GM12878 (cell line): ENCODE results near the gene MICALL2. TPM values are rescaled to one million over a fixed set of nuclear protein-coding genes. Genes with fewer than 3 reads are reported as not detected.

Source experiments
- ATAC-seq: fragments of 200-7000 bp; cut with Tn5 transposase; 3 replicates; pipeline ENCODE4 v1.9.1; 2020; ENCODE audit warnings: mild to moderate bottlenecking, moderate library complexity
- BruUV-seq: library from RNA; stranded (reverse); fragments of 400-500 nt; replicated peaks from 2 replicates; lab custom pipeline; 2021; lab: Mats Ljungman, UMichigan
- CTCF ChIA-PET: fragments of 300-600 bp; sonication (Branson Sonifier 250); formaldehyde crosslinking; extraction: SDS; loops from one replicate; lab custom pipeline; 2021; ENCODE audit warnings: inconsistent platforms; lab: Yijun Ruan, JAX
- POLR2A ChIA-PET: fragments of 350-600 bp; formaldehyde crosslinking; extraction: SDS; loops from one replicate; lab custom pipeline; 2021; ENCODE audit warnings: inconsistent platforms; lab: Charles Lee
- RAD21 ChIA-PET: fragments of 300-600 bp; sonication (Branson Sonifier 250); formaldehyde crosslinking; loops from one replicate; lab custom pipeline; 2023; ENCODE audit warnings: antibody characterized with exemption; ENCODE audit not compliant: unreplicated experiment; lab: Charles Lee
- SMC1A ChIA-PET: fragments of 300-600 bp; sonication (Branson Sonifier 250); formaldehyde crosslinking; loops from one replicate; lab custom pipeline; 2023; ENCODE audit not compliant: unreplicated experiment, uncharacterized antibody; lab: Charles Lee
- DNase-seq: peaks from one replicate; pipeline ENCODE4 v3.0.0-alpha.2; 2011; ENCODE audit warnings: low read depth, low spot score
- FAIRE-seq: peaks from 3 replicates; lab custom pipeline; 2011; peaks lifted over from hg19 to GRCh38; lab: Jason Lieb, UNC
- H2AFZ ChIP-seq: 2 replicates; pipeline ENCODE4 v1.6.0; 2011; ENCODE audit warnings: low read depth, low read length, control low read depth; ENCODE audit not compliant: control insufficient read depth
- H3K27ac ChIP-seq: 2 replicates; pipeline ENCODE4 v1.5.1; 2011; ENCODE audit warnings: control low read depth; ENCODE audit not compliant: control insufficient read depth, insufficient read depth
- H3K27me3 ChIP-seq, 2 experiments: replicated peaks in 1 of 2; 2 replicates each; pipeline versions ENCODE4 v1.6.0 to v1.6.1; 2011; ENCODE audit warnings: low read length in 1 of 2; ENCODE audit not compliant: control insufficient read depth in 2 of 2, insufficient read depth in 2 of 2
- H3K36me3 ChIP-seq, 2 experiments: 2 replicates each; pipeline ENCODE4 v1.5.1; 2011; ENCODE audit warnings: low read length in 1 of 2; ENCODE audit not compliant: control insufficient read depth in 2 of 2, insufficient read depth in 2 of 2
- H3K4me1 ChIP-seq: 2 replicates; pipeline ENCODE4 v1.6.1; 2011; ENCODE audit warnings: mild to moderate bottlenecking, low read length, moderate library complexity, mixed read lengths; ENCODE audit not compliant: control insufficient read depth, insufficient read depth
- H3K4me2 ChIP-seq: 2 replicates; pipeline ENCODE4 v1.6.0; 2011; ENCODE audit warnings: control low read depth; ENCODE audit not compliant: control insufficient read depth, insufficient read depth
- H3K4me3 ChIP-seq: fragments of 200-600 bp; sonication (generic); 2 replicates; pipeline ENCODE4 v1.5.1; 2016
- H3K79me2 ChIP-seq: 2 replicates; pipeline ENCODE4 v1.6.0; 2011; ENCODE audit warnings: low read length; ENCODE audit not compliant: control insufficient read depth, insufficient read depth
- H3K9ac ChIP-seq: 2 replicates; pipeline ENCODE4 v1.8.0; 2011; ENCODE audit warnings: low read length, control low read depth, mixed read lengths; ENCODE audit not compliant: control insufficient read depth, insufficient read depth
- H3K9me3 ChIP-seq: replicated peaks from 3 replicates; pipeline ENCODE4 v1.5.1; 2011; ENCODE audit warnings: mild to moderate bottlenecking, low read length; ENCODE audit not compliant: control insufficient read depth, insufficient read depth
- H4K20me1 ChIP-seq: 2 replicates; pipeline ENCODE4 v1.6.0; 2011; ENCODE audit not compliant: control insufficient read depth, insufficient read depth
- CBX3 ChIP-seq: fragments of 200-600 bp; sonication (generic); IDR thresholded peaks from 2 replicates; pipeline ENCODE4 v1.6.1; 2016; ENCODE audit warnings: low read depth, borderline replicate concordance
- CEBPB ChIP-seq, 2 experiments: fragments of 150-350 bp in 1 of 2; IDR thresholded peaks; 2 replicates each; pipeline ENCODE4 v1.6.1; 2012 to 2014; ENCODE audit warnings: low read depth in 2 of 2, low read length in 2 of 2, borderline replicate concordance in 1 of 2, inconsistent platforms in 1 of 2
- CHD2 ChIP-seq: IDR thresholded peaks from 2 replicates; pipeline ENCODE4 v1.6.1; 2011; ENCODE audit warnings: low read depth, low read length, improper control_type of control experiment, borderline replicate concordance
- CREB1 ChIP-seq: IDR thresholded peaks from 2 replicates; pipeline ENCODE4 v1.6.1; 2012; ENCODE audit warnings: low read depth, mild to moderate bottlenecking, inconsistent platforms
- CREM ChIP-seq: IDR thresholded peaks from 2 replicates; pipeline ENCODE4 v1.6.1; 2014; ENCODE audit warnings: antibody characterized with exemption, low read depth
- EZH2 ChIP-seq: IDR thresholded peaks from 2 replicates; pipeline ENCODE4 v1.6.1; 2012; ENCODE audit warnings: low read depth, mild to moderate bottlenecking, control low read depth, inconsistent platforms, low read length, borderline replicate concordance; ENCODE audit not compliant: control insufficient read depth
- RBBP5 ChIP-seq: fragments of 200-600 bp; sonication (generic); conservative IDR thresholded peaks from 2 replicates; pipeline ENCODE4 v1.6.1; 2016
- SIN3A ChIP-seq: IDR thresholded peaks from 2 replicates; pipeline ENCODE4 v1.6.1; 2012; ENCODE audit warnings: low read depth, low read length, improper control_type of control experiment
- SIX5 ChIP-seq: IDR thresholded peaks from 2 replicates; pipeline ENCODE4 v1.6.1; 2011; ENCODE audit warnings: mild to moderate bottlenecking, low read depth, low read length, moderate library complexity; ENCODE audit not compliant: severe bottlenecking
- SMAD1 ChIP-seq: fragments of 450-650 bp; IDR thresholded peaks from 2 replicates; pipeline ENCODE4 v1.6.1; 2018; ENCODE audit warnings: mild to moderate bottlenecking, low read depth; ENCODE audit not compliant: partially characterized antibody
- SREBF1 ChIP-seq: IDR thresholded peaks from 2 replicates; pipeline ENCODE4 v1.6.1; 2012; ENCODE audit warnings: mild to moderate bottlenecking, low read length
- SRF ChIP-seq, 2 experiments: IDR thresholded peaks; 2 replicates each; pipeline ENCODE4 v1.6.1; 2011; ENCODE audit warnings: low read depth in 2 of 2, low read length in 2 of 2, mild to moderate bottlenecking in 1 of 2, moderate library complexity in 1 of 2
- STAT1 ChIP-seq: fragments of 450-650 bp; conservative IDR thresholded peaks from 2 replicates; pipeline ENCODE4 v1.6.1; 2014; ENCODE audit warnings: antibody characterized with exemption, mild to moderate bottlenecking
- TCF3 ChIP-seq: IDR thresholded peaks from 2 replicates; pipeline ENCODE4 v1.6.1; 2012; ENCODE audit warnings: low read depth, mild to moderate bottlenecking, low read length, borderline replicate concordance; ENCODE audit not compliant: insufficient read depth
- ZBED1 ChIP-seq: IDR thresholded peaks from 2 replicates; pipeline ENCODE4 v1.6.1; 2016; ENCODE audit warnings: borderline replicate concordance
- ZBTB40 ChIP-seq: fragments of 450-650 bp; IDR thresholded peaks from 2 replicates; pipeline ENCODE4 v1.6.1; 2016; ENCODE audit warnings: mild to moderate bottlenecking, moderate library complexity, borderline replicate concordance
- ZNF592 ChIP-seq: fragments of 450-650 bp; IDR thresholded peaks from 2 replicates; pipeline ENCODE4 v1.6.1; 2017; ENCODE audit warnings: mild to moderate bottlenecking, moderate library complexity
- WGBS: methylation state at CpG from one replicate; pipeline ENCODE4 v1.1.6; 2016; ENCODE audit warnings: low lambda C conversion rate; ENCODE audit not compliant: insufficient replicate concordance, insufficient coverage; ENCODE audit errors: missing lambda C conversion rate; 5-methylcytosine and 5-hydroxymethylcytosine counted together
- in situ Hi-C: fragments of 300-500 bp; cut with MboI; formaldehyde crosslinking; loops from 9 replicates; pipeline ENCODE4 v1.14.3; 2018; ENCODE audit warnings: mixed read lengths
- intact Hi-C: fragments of 100-400 bp; cut with micrococcal nuclease; formaldehyde crosslinking; loops from one replicate; pipeline ENCODE4 v1.14.2; 2022; ENCODE audit not compliant: unreplicated experiment
- polyA plus RNA-seq, 11 experiments: library from polyadenylated mRNA; depleted of rRNA in 4 of 11; unstranded in 6 of 11; stranded (reverse) in 5 of 11; fragments of >200 nt; fragmentation: Nextera tagmentation in 4 of 11; fragmentation: Illumina TruSeq in 1 of 11; extraction: Ambion mirVana in 4 of 11; extraction: Trizol in 1 of 11; gene quantifications; 1 replicate in 1 of 11; 2 replicates in 10 of 11; pipeline versions ENCODE4 v1.2.1 to v1.2.3, GENCODE V29; 2011 to 2016; ENCODE audit warnings: inconsistent platforms in 2 of 11, missing spikeins in 2 of 11, low read depth in 1 of 11
- total RNA-seq, 4 experiments: library from RNA; depleted of rRNA in 3 of 4; stranded (reverse); fragments of >200 nt in 3 of 4; fragmentation: Illumina TruSeq in 1 of 4; extraction: Trizol in 1 of 4; gene quantifications; 2 replicates each; pipeline versions ENCODE4 v1.2.1 to v1.2.3, GENCODE V29; 2013 to 2021

The MICALL2 gene
- total and polyA plus RNA-seq, 10 of the 15 experiments (the other 5 are each of a cell fraction or from before 2014, with no cell fraction given) = 0.04 to 1.7 (median 0.83) TPM; not detected in 3

- RAD21 ChIA-PET = no interaction called here
- H3K36me3 ChIP-seq = peaks cover under 1 to 22% of the 10 kb centered on the region in 2 experiments; a peak in 3 of 4 replicates
- DNase-seq = no peak
- SMC1A ChIA-PET = no interaction called here
- H3K9ac ChIP-seq = no peak overlapping the region
- POLR2A ChIA-PET = no interaction called here
- CTCF ChIA-PET = no interaction called here
- no peak for ATAC-seq
- BruUV-seq = no TSS peak
- intact Hi-C loops (no loop called here), in situ Hi-C loops (no loop called here)
- no peaks in the 10 kb centered on the region for H3K27me3 ChIP-seq
- H3K4me1 ChIP-seq = no peaks in the 10 kb centered on the region
- no peaks in the 10 kb centered on the region for H3K79me2 ChIP-seq
- no peak overlapping the region for H3K27ac ChIP-seq
- 95% methylated on average over 34 of the region's 34 CpGs for WGBS
- no peak overlapping the region for H3K4me3 ChIP-seq
- H4K20me1 ChIP-seq = no peaks in the 10 kb centered on the region
- H2AFZ ChIP-seq = no peak overlapping the region
- no peak overlapping the region for H3K4me2 ChIP-seq
- no peaks in the 10 kb centered on the region for H3K9me3 ChIP-seq
- FAIRE-seq = no peak
- TF ChIP-seq CREM (no peak), SMAD1 (no peak), EZH2 (no peak), CEBPB (IDR thresholded peaks at IDR 0.05; ENCODE audit: borderline replicate concordance in 1 of 2, low read depth in 2 of 2, low read length in 2 of 2) (no peak), SREBF1 (no peak), STAT1 (no peak), SIN3A (no peak), ZBTB40 (no peak), ZBED1 (no peak), RBBP5 (no peak), SIX5 (no peak), ZNF592 (no peak), CBX3 (no peak), CHD2 (no peak), SRF (IDR thresholded peaks at IDR 0.05; ENCODE audit: low read depth in 2 of 2, low read length in 2 of 2) (no peak), TCF3 (no peak), CREB1 (no peak)
These were observed 36.4 kb upstream of the MICALL2 start for GRCh38 chr7:1495564-1496242.
